ENCODE results near the gene CHCHD6. TPM values are rescaled to one million over a fixed set of nuclear protein-coding genes. Genes with fewer than 3 reads are reported as not detected.

Gene CHCHD6
- total and polyA plus RNA-seq, 2 of the 4 experiments (the other 2 are of a cell fraction) = 18.8 to 28.9 TPM

GRCh38 chr3:126659915-126660886, 43.8 kb upstream of the CHCHD6 start:
- dilution Hi-C loops (cut with HindIII; ENCODE audit: low sequenced_read_pairs, unreplicated experiment) (no loop called here), in situ Hi-C loops (cut with MboI; ENCODE audit: low sequenced_read_pairs) (no loop called here), intact Hi-C loops (cut with micrococcal nuclease) (no loop called here)
- Histone ChIP-seq H3K36me3 (ENCODE audit: control insufficient read depth, insufficient read depth, low read length) (no peaks in the 10 kb centered on the region), H3K9me1 (ENCODE audit: insufficient read depth, low read length) (no peaks in the 10 kb centered on the region), H3K56ac (ENCODE audit: extremely low read depth, insufficient read depth, low read length) (no peak overlapping the region), H2AK9ac (replicated peaks; ENCODE audit: low read depth, low read length, poor library complexity) (no peak overlapping the region), H3K4me2 (ENCODE audit: low read depth, low read length) (no peak overlapping the region), H3K14ac (replicated peaks; ENCODE audit: low read depth, low read length) (no peak overlapping the region), H2AFZ (replicated peaks; ENCODE audit: low read length, poor library complexity) (no peak overlapping the region), H2BK120ac (ENCODE audit: low read depth, low read length) (no peak overlapping the region), H3K23ac (ENCODE audit: low read depth, low read length) (no peak overlapping the region), H3K4ac (ENCODE audit: low read depth, low read length) (no peak overlapping the region), H2BK15ac (ENCODE audit: low read depth, low read length) (no peak overlapping the region), H4K91ac (ENCODE audit: insufficient read depth, low read depth, low read length) (no peak overlapping the region), H2BK5ac (ENCODE audit: low read depth, low read length, poor library complexity, severe bottlenecking) (no peak overlapping the region), H2BK20ac (ENCODE audit: low read depth, low read length) (no peak overlapping the region), H3K18ac (ENCODE audit: low read depth, low read length) (no peak overlapping the region), H3K79me1 (ENCODE audit: low read depth in 1 of 2, low read length in 2 of 2) (no peaks in the 10 kb centered on the region), H4K5ac (ENCODE audit: low read depth, low read length) (no peak overlapping the region), H2AK5ac (ENCODE audit: low read depth, low read length) (no peak overlapping the region), H3K9me3 (ENCODE audit: control insufficient read depth, insufficient read depth, low read length) (peaks cover 6% of the 10 kb centered on the region; the same call in 1 of the 2 replicates), H4K20me1 (ENCODE audit: insufficient read depth, low read length) (no peaks in the 10 kb centered on the region), H3K27ac (ENCODE audit: insufficient read depth, low read length) (no peak overlapping the region), H4K8ac (ENCODE audit: low read depth in 2 of 2, low read length in 2 of 2) (no peak overlapping the region), H3K27me3 (ENCODE audit: control insufficient read depth, insufficient read depth, low read length) (peaks cover 53% of the 10 kb centered on the region), H3K9ac (ENCODE audit: low read depth, low read length) (no peak overlapping the region), H3K4me3 (ENCODE audit: insufficient read depth, low read depth, low read length) (no peak overlapping the region), H3K4me1 (ENCODE audit: control insufficient read depth, insufficient read depth, low read length) (peaks cover 2% of the 10 kb centered on the region; the same call in 1 of the 2 replicates)
- TF ChIP-seq, protein P1, sequence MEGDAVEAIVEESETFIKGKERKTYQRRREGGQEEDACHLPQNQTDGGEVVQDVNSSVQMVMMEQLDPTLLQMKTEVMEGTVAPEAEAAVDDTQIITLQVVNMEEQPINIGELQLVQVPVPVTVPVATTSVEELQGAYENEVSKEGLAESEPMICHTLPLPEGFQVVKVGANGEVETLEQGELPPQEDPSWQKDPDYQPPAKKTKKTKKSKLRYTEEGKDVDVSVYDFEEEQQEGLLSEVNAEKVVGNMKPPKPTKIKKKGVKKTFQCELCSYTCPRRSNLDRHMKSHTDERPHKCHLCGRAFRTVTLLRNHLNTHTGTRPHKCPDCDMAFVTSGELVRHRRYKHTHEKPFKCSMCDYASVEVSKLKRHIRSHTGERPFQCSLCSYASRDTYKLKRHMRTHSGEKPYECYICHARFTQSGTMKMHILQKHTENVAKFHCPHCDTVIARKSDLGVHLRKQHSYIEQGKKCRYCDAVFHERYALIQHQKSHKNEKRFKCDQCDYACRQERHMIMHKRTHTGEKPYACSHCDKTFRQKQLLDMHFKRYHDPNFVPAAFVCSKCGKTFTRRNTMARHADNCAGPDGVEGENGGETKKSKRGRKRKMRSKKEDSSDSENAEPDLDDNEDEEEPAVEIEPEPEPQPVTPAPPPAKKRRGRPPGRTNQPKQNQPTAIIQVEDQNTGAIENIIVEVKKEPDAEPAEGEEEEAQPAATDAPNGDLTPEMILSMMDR (conservative IDR thresholded peaks at IDR 0.05; ENCODE audit: low read depth, low read length) = peak; percentile 23; the same call in 1 of the 2 replicates
- TF ChIP-seq RCOR1 (IDR thresholded peaks at IDR 0.05; ENCODE audit: insufficient replicate concordance, low read length) = no peak
- BruUV-seq (replicated peaks) = no TSS peak
- ATAC-seq (ENCODE audit: low read depth) (peak; percentile 36; the same call in 1 of the 2 replicates), DNase-seq (no peak)
- 20% methylated on average over 9 of the region's 19 CpGs; no CpG with 5 or more reads in 1 of the 2 experiments for WGBS, 2 experiments (ENCODE audit: extremely low coverage in 2 of 2, insufficient read length in 1 of 2)
- ChIA-PET POLR2A (ENCODE audit: unreplicated experiment) (no interaction called here), CTCF (interaction anchor here (0.6 to 1.5 kb wide), 3 partner anchors 9 to 589 kb away, joined by 3 to 7 read pairs (median 3); no protein-coding TSS in a partner anchor)

Data from IMR-90 (cell line).